Measurements from ENCODE around the gene IL13.

The IL13 gene

GRCh38 chr5:132656774-132657355, 1.1 kb upstream of the IL13 start:
- DNase-seq: no peak

DNA sequence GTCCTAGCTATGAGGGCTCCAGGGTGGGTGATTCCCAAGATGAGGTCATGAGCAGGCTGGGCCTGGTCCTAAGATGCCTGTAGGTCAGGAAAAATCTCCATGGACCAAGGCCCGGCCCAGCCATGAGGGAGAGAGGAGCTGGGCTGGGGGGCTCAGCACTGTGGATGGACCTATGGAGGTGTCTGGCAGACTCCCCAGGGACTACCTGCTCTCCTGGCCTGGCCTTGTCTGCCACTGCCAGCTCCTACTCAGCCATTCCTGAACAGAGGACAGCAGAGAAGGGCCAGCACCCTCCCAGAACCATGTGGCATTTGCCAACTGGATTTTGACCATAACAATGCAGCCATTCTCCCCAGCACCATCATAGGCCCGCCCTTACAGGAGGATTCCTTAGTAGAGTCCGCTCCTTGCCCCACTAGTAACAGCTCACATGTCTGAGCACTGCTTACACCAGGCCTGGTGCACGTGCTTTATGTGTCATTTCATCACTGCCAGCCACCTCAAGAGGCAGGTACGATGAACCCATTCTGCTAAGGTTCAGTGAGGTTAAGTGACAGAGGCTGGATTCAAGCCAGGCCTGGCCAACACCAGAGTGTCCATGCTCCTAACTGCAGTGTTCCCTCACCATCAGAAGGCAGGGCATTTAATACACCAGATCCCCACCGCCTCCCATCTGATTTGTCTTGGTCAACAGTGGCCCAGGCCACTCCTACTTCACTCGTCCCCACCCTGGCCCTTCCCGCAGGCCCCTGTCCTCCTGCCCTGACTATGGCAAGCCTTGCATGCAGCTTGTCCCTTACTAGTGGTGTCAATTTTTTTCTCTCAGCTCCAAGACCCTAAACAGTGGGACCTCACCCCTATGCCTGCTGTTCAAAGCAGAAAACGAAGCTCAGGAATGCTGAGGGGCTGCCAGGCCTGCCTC, 669 bp downstream of the IL13 start:
- no peak for DNase-seq

GRCh38 chr5:132659598-132660493, 1.9 kb downstream of the IL13 start:
- no peak for DNase-seq

- DNase-seq: no peak
These were observed 3.4 kb downstream of the IL13 start for GRCh38 chr5:132661231-132662003.

GRCh38 chr5:132662004-132662401, 4.0 kb downstream of the IL13 start:
- DNase-seq: no peak

DNA sequence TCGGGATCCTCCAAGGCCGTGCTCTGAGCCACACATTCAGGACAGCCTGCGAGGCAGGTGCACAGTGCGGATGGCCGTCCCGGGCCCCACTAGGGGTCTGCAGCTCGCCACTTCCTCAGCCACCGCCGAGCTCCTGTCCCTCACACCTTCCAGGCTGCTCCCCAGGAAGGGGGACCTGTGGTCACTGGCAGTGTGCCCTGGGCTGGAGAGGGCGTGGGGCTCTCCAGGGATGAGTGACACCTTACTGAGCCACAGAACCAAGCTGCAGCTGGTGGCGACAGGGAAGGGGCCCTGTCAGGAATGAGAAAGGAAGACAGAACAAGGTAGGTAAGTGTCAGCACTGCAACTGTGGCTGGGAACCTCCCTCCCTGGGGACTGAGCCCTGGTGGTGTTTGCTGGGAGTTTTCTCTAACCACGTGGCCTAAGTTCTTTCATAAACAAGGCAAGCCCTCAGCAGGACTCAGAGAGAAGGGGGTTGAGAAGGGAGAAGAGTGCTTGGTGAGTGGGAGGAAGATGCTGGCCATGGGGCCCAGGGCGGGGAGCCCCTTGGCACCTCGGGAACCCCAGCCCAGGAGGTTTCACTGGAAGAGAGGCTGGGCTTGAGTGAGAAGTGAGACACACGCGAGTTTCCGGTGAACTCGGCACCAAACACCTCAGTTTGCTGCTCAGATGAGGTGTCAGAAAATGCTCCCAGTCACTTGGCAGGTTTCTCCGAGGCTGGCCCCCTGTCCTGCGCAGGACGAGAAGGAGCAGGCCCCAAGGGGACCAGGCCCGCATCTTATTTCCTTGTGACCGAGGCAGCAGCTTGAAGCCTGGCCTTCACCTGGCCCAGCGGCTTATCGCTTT, 5.2 kb downstream of the IL13 start:
- no peak for DNase-seq

DNA sequence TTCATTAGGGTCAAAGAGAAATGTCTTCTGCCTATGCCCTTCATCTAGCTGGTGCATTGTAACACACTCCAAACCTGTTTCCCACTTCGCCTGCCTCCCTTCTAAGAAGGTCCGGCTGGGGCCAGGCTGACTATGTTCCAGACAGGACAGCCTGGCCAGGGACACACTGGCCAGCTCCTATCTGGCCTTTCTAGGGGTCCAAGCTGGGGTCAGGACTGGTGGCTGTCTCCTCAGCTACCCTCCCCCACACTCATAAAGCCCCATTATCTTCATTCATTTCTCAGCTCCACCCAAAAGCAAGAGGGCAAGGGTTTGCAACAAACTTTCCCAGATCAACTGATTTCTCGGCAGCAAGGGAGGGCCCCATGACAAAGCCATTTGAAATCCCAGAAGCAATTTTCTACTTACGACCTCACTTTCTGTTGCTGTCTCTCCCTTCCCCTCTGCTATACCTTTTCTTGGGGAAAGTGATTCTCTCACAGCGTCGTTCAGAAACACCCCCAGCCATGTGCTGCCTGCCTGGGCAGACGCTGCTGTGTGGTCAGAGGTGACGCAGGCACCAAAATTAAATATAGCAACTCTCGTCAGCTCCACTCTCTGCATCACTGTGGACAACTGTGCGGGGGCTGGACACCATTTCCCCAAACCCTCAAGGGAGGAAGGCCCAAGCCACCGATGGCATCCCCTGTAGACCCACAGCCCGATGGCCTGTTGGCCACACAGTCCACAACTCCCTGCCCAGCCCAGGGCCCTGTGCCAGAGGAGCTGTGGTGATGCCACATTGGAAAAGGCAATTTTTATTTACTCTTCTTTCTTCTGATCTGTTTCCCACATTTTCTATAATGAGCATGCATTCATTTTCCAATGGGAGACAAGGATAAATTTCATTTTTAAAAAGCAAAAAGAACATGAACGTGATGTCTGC, 6.1 kb downstream of the IL13 start:
- no peak for DNase-seq

DNA sequence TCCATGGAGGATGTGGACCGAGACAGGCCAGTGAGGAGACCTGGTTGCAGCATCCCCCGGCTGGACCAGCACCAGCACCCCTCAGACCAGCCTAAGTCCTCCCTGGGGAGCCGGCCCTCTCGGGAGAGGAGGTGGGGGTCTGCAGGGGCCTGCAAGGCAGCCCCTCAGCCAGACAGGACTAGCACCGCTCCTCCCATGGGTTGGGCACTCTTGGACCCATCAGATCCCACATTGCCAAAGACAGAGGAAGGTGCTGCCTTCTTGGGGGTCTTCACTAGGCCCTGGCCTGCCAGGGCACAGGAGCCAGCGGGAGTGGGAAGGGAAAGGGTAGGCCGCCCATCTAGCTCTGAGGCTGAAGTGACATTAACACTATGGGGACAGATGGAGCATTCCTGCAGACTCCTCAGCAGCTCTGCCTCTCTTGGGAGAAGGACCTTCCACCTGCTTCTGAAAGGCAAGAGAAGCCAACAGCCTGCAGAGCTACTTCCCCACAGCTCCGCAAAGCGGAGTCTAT, 6.8 kb downstream of the IL13 start:
- no peak for DNase-seq

GRCh38 chr5:132665574-132666080, 7.7 kb downstream of the IL13 start:
- DNase-seq: no peak

DNA sequence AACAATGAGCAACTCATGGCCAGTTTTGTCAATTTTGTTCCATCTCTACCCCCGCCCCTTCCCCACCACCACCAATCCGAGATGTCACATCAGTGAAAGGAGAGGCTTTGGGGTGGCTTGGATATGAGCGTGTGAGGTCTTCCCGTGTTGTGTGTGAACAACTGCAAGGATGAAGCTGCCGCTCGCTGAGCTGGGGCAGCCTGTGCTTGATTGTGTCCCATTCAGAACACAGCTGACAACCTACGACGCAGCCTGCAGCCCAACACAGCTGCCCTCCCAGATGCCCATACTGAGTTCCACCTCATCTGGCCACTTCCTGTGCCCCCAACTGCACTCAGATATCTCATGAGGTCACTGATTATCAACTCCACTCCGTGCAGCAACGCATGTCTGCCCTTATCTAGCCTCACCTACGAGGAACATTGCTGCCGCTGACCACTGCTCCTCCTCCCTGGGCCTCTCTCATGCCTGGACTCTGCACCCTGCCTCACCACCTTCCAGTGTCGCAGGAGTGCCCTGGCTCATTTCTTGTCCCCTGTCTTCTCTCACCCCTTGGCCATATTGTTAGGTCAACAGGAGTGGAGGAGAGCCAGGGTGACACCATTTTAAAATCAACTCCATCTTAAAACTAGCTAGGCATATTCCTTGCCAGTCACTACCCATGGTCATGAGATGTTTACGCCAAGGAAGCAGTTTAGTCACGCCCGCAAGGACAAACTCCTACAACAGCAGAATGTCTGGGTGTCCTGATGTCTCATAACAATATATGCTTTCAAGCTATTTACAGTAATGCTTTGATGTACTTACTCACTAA, 8.5 kb downstream of the IL13 start:
- no peak for DNase-seq

- DNase-seq: no peak
These were observed 9.3 kb downstream of the IL13 start for GRCh38 chr5:132667309-132667708.

GRCh38 chr5:132667761-132668705, 10.1 kb downstream of the IL13 start:
- DNase-seq: no peak

DNA sequence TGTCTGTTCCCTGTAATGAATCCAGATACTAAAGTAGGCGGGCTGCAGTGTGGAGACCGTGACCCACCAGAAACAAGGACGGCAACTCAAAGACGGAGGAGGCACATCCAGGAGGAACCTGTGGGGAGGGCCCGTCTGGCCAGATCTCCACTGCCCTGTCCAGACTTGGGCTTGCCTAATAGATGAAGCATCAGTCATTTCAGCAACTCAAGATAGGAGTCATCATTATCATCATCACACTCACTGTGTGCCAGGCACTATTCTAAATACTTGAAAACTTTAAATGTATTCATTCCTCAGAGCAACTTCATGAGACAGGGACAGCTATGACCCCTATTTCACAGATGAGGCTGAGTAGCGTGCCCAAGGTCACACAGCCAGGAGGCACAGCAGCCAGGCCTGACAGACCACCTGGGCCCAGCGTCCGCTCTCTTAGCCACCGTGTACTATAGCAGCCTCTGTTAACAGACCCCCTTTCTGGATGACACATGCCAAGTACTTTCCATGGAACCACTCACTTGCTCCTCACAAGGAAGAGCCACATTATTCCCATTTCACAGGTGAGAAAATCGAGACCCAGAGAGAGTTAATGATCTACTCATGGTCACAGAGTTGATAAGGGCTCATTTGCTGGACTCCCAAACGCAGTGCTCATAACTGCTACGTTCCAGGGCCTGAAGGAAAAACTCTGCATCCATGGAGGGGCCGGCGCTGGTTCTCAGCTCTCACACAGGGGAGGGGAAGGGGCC, 10.9 kb downstream of the IL13 start:
- DNase-seq: no peak

DNA sequence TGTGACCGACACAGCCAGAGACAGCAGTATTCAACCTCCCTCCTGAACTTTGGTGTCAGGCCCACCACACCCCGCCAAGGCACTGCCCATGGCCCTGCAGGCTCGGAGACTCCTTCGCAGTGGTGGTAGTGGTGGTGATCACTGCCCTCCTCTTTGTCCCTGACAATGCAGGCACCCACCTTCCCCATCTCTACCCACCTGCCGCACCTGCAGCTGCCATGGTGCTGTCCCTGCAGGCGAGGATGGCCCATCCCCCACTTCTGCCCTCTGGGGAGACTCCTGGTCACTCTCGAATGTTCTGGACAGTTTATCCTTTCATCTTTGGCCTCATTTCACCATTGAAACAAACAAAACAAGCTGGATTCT, 11.5 kb downstream of the IL13 start:
- DNase-seq: no peak

- DNase-seq: no peak
These were observed 12.3 kb downstream of the IL13 start for GRCh38 chr5:132669966-132670882.

- DNase-seq: no peak
These were observed 13.0 kb downstream of the IL13 start for GRCh38 chr5:132671000-132671399.

All from C1 segment of cervical spinal cord (tissue), 14 donors.